ENCODE results near the gene MBD5.

The MBD5 gene

DNA sequence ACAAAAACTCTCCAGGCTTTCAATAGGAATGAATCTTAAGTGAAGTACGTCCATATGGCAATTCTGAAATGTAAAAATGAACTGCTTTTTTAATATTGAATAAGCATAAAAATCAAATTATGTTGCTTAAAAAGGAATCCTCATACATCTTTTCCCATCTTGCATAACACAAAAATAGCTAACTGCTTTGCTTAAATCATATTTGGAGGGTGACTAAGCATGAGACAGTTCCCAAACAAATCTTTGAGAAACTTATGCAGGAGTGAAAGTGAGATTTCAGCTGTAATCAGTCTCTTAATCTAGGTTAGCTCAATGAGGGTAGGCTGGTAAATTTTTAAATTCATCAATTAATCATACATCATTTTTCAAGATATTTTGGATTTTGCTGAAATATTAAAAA is 111.5 kb downstream of the MBD5 start:
- no peak for DNase-seq (ENCODE audit: low spot score)
- in situ Hi-C loops (cut with MboI; ENCODE audit: low sequenced_read_pairs, unreplicated experiment): no loop called here
- TF ChIP-seq CTCF (IDR thresholded peaks at IDR 0.05; ENCODE audit: borderline replicate concordance, control extremely low read depth, extremely low read depth, insufficient read depth, missing control alignments): no peak

GRCh38 chr2:148135705-148136104 is 114.8 kb downstream of the MBD5 start:
- in situ Hi-C loops (cut with MboI; ENCODE audit: low sequenced_read_pairs, unreplicated experiment): no loop called here
- no peak for DNase-seq (ENCODE audit: low spot score)
- no peak for TF ChIP-seq CTCF (IDR thresholded peaks at IDR 0.05; ENCODE audit: borderline replicate concordance, control extremely low read depth, extremely low read depth, insufficient read depth, missing control alignments)

GRCh38 chr2:148136441-148136840 is 115.5 kb downstream of the MBD5 start:
- DNase-seq (ENCODE audit: low spot score): no peak
- in situ Hi-C loops (cut with MboI; ENCODE audit: low sequenced_read_pairs, unreplicated experiment): no loop called here
- no peak for TF ChIP-seq CTCF (IDR thresholded peaks at IDR 0.05; ENCODE audit: borderline replicate concordance, control extremely low read depth, extremely low read depth, insufficient read depth, missing control alignments)

- in situ Hi-C loops (cut with MboI; ENCODE audit: low sequenced_read_pairs, unreplicated experiment): no loop called here
- no peak for TF ChIP-seq CTCF (IDR thresholded peaks at IDR 0.05; ENCODE audit: borderline replicate concordance, control extremely low read depth, extremely low read depth, insufficient read depth, missing control alignments)
- no peak for DNase-seq (ENCODE audit: low spot score)
These were observed 141.1 kb downstream of the MBD5 start for GRCh38 chr2:148161909-148162435.

DNA sequence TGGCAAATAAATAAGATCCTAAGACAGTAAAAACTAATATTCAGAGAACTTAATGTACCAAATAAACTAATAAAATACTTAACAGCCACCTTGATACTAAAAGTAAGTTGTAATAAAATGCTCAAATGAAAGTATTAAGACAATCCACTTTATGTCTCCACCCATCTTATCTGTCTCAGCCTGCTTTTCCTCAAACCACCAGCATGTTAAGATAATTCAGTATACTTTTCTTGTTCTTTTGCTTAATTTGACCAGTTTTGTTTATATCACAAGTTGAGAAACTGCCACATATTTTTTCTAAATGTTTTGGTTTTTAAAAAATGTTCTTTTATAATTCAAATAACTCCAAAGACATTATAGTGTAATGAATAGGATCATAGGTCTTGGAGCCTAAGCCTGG is 142.0 kb downstream of the MBD5 start:
- DNase-seq (ENCODE audit: low spot score): no peak
- no peak for TF ChIP-seq CTCF (IDR thresholded peaks at IDR 0.05; ENCODE audit: borderline replicate concordance, control extremely low read depth, extremely low read depth, insufficient read depth, missing control alignments)
- in situ Hi-C loops (cut with MboI; ENCODE audit: low sequenced_read_pairs, unreplicated experiment): no loop called here

GRCh38 chr2:148165975-148166374 is 145.1 kb downstream of the MBD5 start:
- in situ Hi-C loops (cut with MboI; ENCODE audit: low sequenced_read_pairs, unreplicated experiment): no loop called here
- no peak for DNase-seq (ENCODE audit: low spot score)
- TF ChIP-seq CTCF (IDR thresholded peaks at IDR 0.05; ENCODE audit: borderline replicate concordance, control extremely low read depth, extremely low read depth, insufficient read depth, missing control alignments): no peak

Measured in GM13976 (cell line).